Loucy (cell line): ENCODE data around the gene DAPK1.

ENCODE experiments used
- H2AFZ ChIP-seq: fragments of 200-600 bp; sonication (generic); 2 replicates; pipeline ENCODE4 v1.6.0; 2016; ENCODE audit warnings: antibody characterized with exemption, mild to moderate bottlenecking, low read length, moderate library complexity
- H3F3A ChIP-seq: fragments of 200-600 bp; 2 replicates; pipeline ENCODE4 v1.6.0; 2016; ENCODE audit warnings: antibody characterized with exemption, low read depth, mild to moderate bottlenecking
- H3K27me3 ChIP-seq: fragments of 200-600 bp; sonication (generic); 2 replicates; pipeline ENCODE4 v1.6.1; 2014; ENCODE audit warnings: low read length, mild to moderate bottlenecking; ENCODE audit not compliant: insufficient read depth, poor library complexity, severe bottlenecking
- H3K36me3 ChIP-seq: fragments of 200-600 bp; sonication (generic); 2 replicates; pipeline ENCODE4 v1.6.1; 2016; ENCODE audit warnings: low read length; ENCODE audit not compliant: insufficient read depth
- H3K4me1 ChIP-seq: fragments of 200-600 bp; sonication (generic); 2 replicates; pipeline ENCODE4 v1.5.1; 2014; ENCODE audit warnings: low read length, mild to moderate bottlenecking; ENCODE audit not compliant: insufficient read depth, poor library complexity, severe bottlenecking
- H3K4me2 ChIP-seq: fragments of 200-600 bp; sonication (generic); 2 replicates; pipeline ENCODE4 v1.6.0; 2014; ENCODE audit warnings: antibody characterized with exemption, low read length, low read depth, mild to moderate bottlenecking; ENCODE audit not compliant: poor library complexity, severe bottlenecking
- H3K4me3 ChIP-seq: fragments of 200-600 bp; sonication (generic); 2 replicates; pipeline ENCODE4 v1.5.1; 2014; ENCODE audit warnings: low read length, mild to moderate bottlenecking, mixed read lengths; ENCODE audit not compliant: poor library complexity, severe bottlenecking
- H3K79me2 ChIP-seq: fragments of 200-600 bp; sonication (generic); 2 replicates; pipeline ENCODE4 v1.6.1; 2014; ENCODE audit warnings: low read length; ENCODE audit not compliant: insufficient read depth
- H3K9ac ChIP-seq: fragments of 200-600 bp; sonication (generic); 2 replicates; pipeline ENCODE4 v1.6.0; 2014; ENCODE audit warnings: mild to moderate bottlenecking, low read depth, low read length, moderate library complexity; ENCODE audit not compliant: poor library complexity, severe bottlenecking
- H3K9me2 ChIP-seq: fragments of 200-600 bp; sonication (generic); replicated peaks from 2 replicates; pipeline ENCODE4 v1.6.1; 2016; ENCODE audit warnings: low read depth, low read length, mixed read lengths
- H3K9me3 ChIP-seq: fragments of 200-600 bp; sonication (generic); 2 replicates; pipeline ENCODE4 v1.6.1; 2014; ENCODE audit warnings: mild to moderate bottlenecking, antibody characterized with exemption, low read length, low read depth; ENCODE audit not compliant: insufficient read depth
- H4K20me1 ChIP-seq: fragments of 200-600 bp; sonication (generic); 2 replicates; pipeline ENCODE4 v1.6.0; 2014; ENCODE audit warnings: antibody characterized with exemption, low read length, mild to moderate bottlenecking; ENCODE audit not compliant: insufficient read depth, poor library complexity, severe bottlenecking
- CTCF ChIP-seq: fragments of 200-600 bp; sonication (generic); conservative IDR thresholded peaks from 2 replicates; pipeline ENCODE4 v1.5.1; 2014; ENCODE audit warnings: mild to moderate bottlenecking, antibody characterized with exemption, low read length
- EZH2phosphoT487 ChIP-seq: fragments of 200-600 bp; IDR thresholded peaks from 2 replicates; pipeline ENCODE4 v1.6.1; 2018; ENCODE audit warnings: antibody characterized with exemption, mild to moderate bottlenecking, moderate library complexity, borderline replicate concordance

DAPK1 gene

GRCh38 chr9:87592554-87593358, 95.1 kb downstream of the DAPK1 start:
- H3K4me1 ChIP-seq = no peaks in the 10 kb centered on the region
- H3K27me3 ChIP-seq = no peaks in the 10 kb centered on the region
- H3K9me2 ChIP-seq = no peaks in the 10 kb centered on the region
- no peaks in the 10 kb centered on the region for H3F3A ChIP-seq
- H3K36me3 ChIP-seq = no peaks in the 10 kb centered on the region
- TF ChIP-seq CTCF = no peak
- no peak for TF ChIP-seq EZH2phosphoT487
- H3K9ac ChIP-seq = no peak overlapping the region
- H3K4me3 ChIP-seq = no peak overlapping the region
- no peak overlapping the region for H3K4me2 ChIP-seq
- H4K20me1 ChIP-seq = no peaks in the 10 kb centered on the region
- no peaks in the 10 kb centered on the region for H3K9me3 ChIP-seq
- H3K79me2 ChIP-seq = no peaks in the 10 kb centered on the region
- H2AFZ ChIP-seq = no peak overlapping the region

GRCh38 chr9:87593359-87593980, 95.8 kb downstream of the DAPK1 start:
- Histone ChIP-seq H3K9me3 (no peaks in the 10 kb centered on the region), H3K4me3 (no peak overlapping the region), H3K9me2 (no peaks in the 10 kb centered on the region), H3K4me1 (no peaks in the 10 kb centered on the region), H3K79me2 (no peaks in the 10 kb centered on the region), H3K4me2 (no peak overlapping the region), H4K20me1 (no peaks in the 10 kb centered on the region), H3F3A (no peaks in the 10 kb centered on the region), H3K9ac (no peak overlapping the region), H2AFZ (no peak overlapping the region), H3K27me3 (no peaks in the 10 kb centered on the region), H3K36me3 (no peaks in the 10 kb centered on the region)
- TF ChIP-seq EZH2phosphoT487 (no peak), CTCF (no peak)

GRCh38 chr9:87594194-87594593, 96.5 kb downstream of the DAPK1 start:
- H3K4me2 ChIP-seq = no peak overlapping the region
- no peak overlapping the region for H2AFZ ChIP-seq
- no peak overlapping the region for H3K9ac ChIP-seq
- no peaks in the 10 kb centered on the region for H3K36me3 ChIP-seq
- no peak overlapping the region for H3K4me3 ChIP-seq
- no peaks in the 10 kb centered on the region for H3K79me2 ChIP-seq
- H3K4me1 ChIP-seq = no peaks in the 10 kb centered on the region
- H3F3A ChIP-seq = no peaks in the 10 kb centered on the region
- H3K9me2 ChIP-seq = no peaks in the 10 kb centered on the region
- no peaks in the 10 kb centered on the region for H3K9me3 ChIP-seq
- no peaks in the 10 kb centered on the region for H4K20me1 ChIP-seq
- TF ChIP-seq CTCF (no peak), EZH2phosphoT487 (no peak)
- H3K27me3 ChIP-seq = no peaks in the 10 kb centered on the region
